Neutrophil (primary cell): ENCODE results near the gene ALKBH3.

Experiments used
- H3K27ac ChIP-seq: fragments of 200-600 bp; sonication (generic); 2 replicates; pipeline ENCODE4 v1.5.1; 2016; ENCODE audit warnings: mild to moderate bottlenecking, moderate library complexity
- H3K27me3 ChIP-seq: fragments of 200-600 bp; sonication (generic); 2 replicates; pipeline ENCODE4 v1.6.0; 2016; ENCODE audit warnings: mild to moderate bottlenecking
- H3K36me3 ChIP-seq: fragments of 200-600 bp; sonication (generic); 2 replicates; pipeline ENCODE4 v1.5.1; 2017
- H3K4me1 ChIP-seq, 2 experiments: fragments of 200-600 bp in 1 of 2; sonication (generic) in 1 of 2; 1 replicate in 1 of 2; 2 replicates in 1 of 2; pipeline versions ENCODE4 v1.5.1 to v1.6.1; 2013 to 2016; ENCODE audit warnings: low read depth in 1 of 2, low read length in 1 of 2, mild to moderate bottlenecking in 1 of 2, moderate library complexity in 1 of 2; ENCODE audit not compliant: control insufficient read depth in 1 of 2, insufficient read depth in 1 of 2
- H3K4me3 ChIP-seq, 2 experiments: fragments of 200-600 bp in 1 of 2; sonication (generic) in 1 of 2; 1 replicate in 1 of 2; 2 replicates in 1 of 2; pipeline ENCODE4 v1.5.1; 2013 to 2016; ENCODE audit warnings: low read depth in 1 of 2, low read length in 1 of 2, mild to moderate bottlenecking in 1 of 2, moderate library complexity in 1 of 2
- H3K9me3 ChIP-seq: fragments of 200-600 bp; sonication (generic); 2 replicates; pipeline ENCODE4 v1.5.1; 2016
- CTCF ChIP-seq: fragments of 200-600 bp; sonication (generic); IDR thresholded peaks from 2 replicates; pipeline ENCODE4 v1.5.1; 2016; ENCODE audit warnings: antibody characterized with exemption

ALKBH3 gene

GRCh38 chr11:43908191-43908590 lies 27.6 kb downstream of the ALKBH3 start:
- Histone ChIP-seq H3K4me1 (no peaks in the 10 kb centered on the region), H3K27ac (no peak overlapping the region), H3K36me3 (no peaks in the 10 kb centered on the region), H3K9me3 (no peaks in the 10 kb centered on the region), H3K27me3 (no peaks in the 10 kb centered on the region), H3K4me3 (no peak overlapping the region)
- TF ChIP-seq CTCF, result no peak

GRCh38 chr11:43908683-43909082 lies 28.1 kb downstream of the ALKBH3 start:
- H3K9me3 ChIP-seq, result no peaks in the 10 kb centered on the region
- H3K4me3 ChIP-seq, result no peak overlapping the region

GRCh38 chr11:43913829-43914380 lies 33.3 kb downstream of the ALKBH3 start:
- H3K9me3 ChIP-seq, result no peaks in the 10 kb centered on the region
- H3K36me3 ChIP-seq, result no peaks in the 10 kb centered on the region
- H3K4me3 ChIP-seq, result no peak overlapping the region
- no peak overlapping the region for H3K27ac ChIP-seq
- H3K4me1 ChIP-seq, result no peaks in the 10 kb centered on the region
- TF ChIP-seq CTCF, result no peak
- H3K27me3 ChIP-seq, result no peaks in the 10 kb centered on the region

More at GRCh38 chr11:43908683-43909082, 28.1 kb downstream of the ALKBH3 start:
- Histone ChIP-seq H3K4me1 (no peaks in the 10 kb centered on the region), H3K27ac (no peak overlapping the region), H3K36me3 (no peaks in the 10 kb centered on the region), H3K27me3 (no peaks in the 10 kb centered on the region)
- TF ChIP-seq CTCF, result no peak

- H3K4me1 ChIP-seq, result no peaks in the 10 kb centered on the region
- no peaks in the 10 kb centered on the region for H3K9me3 ChIP-seq
- peaks cover 5% of the 10 kb centered on the region for H3K36me3 ChIP-seq
- H3K27me3 ChIP-seq, result no peaks in the 10 kb centered on the region
- H3K4me3 ChIP-seq, result no peak overlapping the region
- no peak overlapping the region for H3K27ac ChIP-seq
- no peak for TF ChIP-seq CTCF
Observed at GRCh38 chr11:43914466-43914865, 33.8 kb downstream of the ALKBH3 start.

GRCh38 chr11:43916621-43917020 lies 36.0 kb downstream of the ALKBH3 start:
- Histone ChIP-seq H3K27ac (no peak overlapping the region), H3K4me1 (no peaks in the 10 kb centered on the region), H3K9me3 (no peaks in the 10 kb centered on the region), H3K27me3 (no peaks in the 10 kb centered on the region), H3K36me3 (peaks cover 17% of the 10 kb centered on the region), H3K4me3 (no peak overlapping the region)
- no peak for TF ChIP-seq CTCF

- Histone ChIP-seq H3K27me3 (no peaks in the 10 kb centered on the region), H3K27ac (no peak overlapping the region), H3K9me3 (no peaks in the 10 kb centered on the region), H3K4me3 (no peak overlapping the region), H3K36me3 (peaks cover 17% of the 10 kb centered on the region), H3K4me1 (no peaks in the 10 kb centered on the region)
- no peak for TF ChIP-seq CTCF
Observed at GRCh38 chr11:43917851-43918250, 37.2 kb downstream of the ALKBH3 start.
